ENCODE measurements around the gene MARVELD3. TPM values are rescaled to one million over a fixed set of nuclear protein-coding genes. Genes with fewer than 3 reads are reported as not detected.
A peak's percentile ranks its signal among the peaks of the same experiment; 100 is the strongest.

Gene MARVELD3
- total RNA-seq, 1 experiment from 2014 or later: 27.0 TPM

- Histone ChIP-seq H3K23me2 (ENCODE audit: insufficient read length, low read depth, low read length, poor library complexity, severe bottlenecking) (no peaks in the 10 kb centered on the region), H2BK20ac (ENCODE audit: low read depth, low read length, poor library complexity, severe bottlenecking) (no peak overlapping the region), H3K18ac (ENCODE audit: insufficient read length, low read depth, low read length) (no peak overlapping the region), H4K8ac (replicated peaks; ENCODE audit: insufficient read length, low read depth, low read length) (no peak overlapping the region), H3K4ac (ENCODE audit: low read depth, low read length) (no peak overlapping the region), H3K27me3 (ENCODE audit: insufficient read depth, low read length) (no peaks in the 10 kb centered on the region), H2AFZ (ENCODE audit: low read length) (no peak overlapping the region), H3K4me1 (ENCODE audit: insufficient read depth, low read length) (no peaks in the 10 kb centered on the region), H4K91ac (ENCODE audit: insufficient read length, low read depth, low read length) (no peak overlapping the region), H3K79me1 (ENCODE audit: insufficient read depth, low read depth, low read length, poor library complexity, severe bottlenecking) (no peaks in the 10 kb centered on the region), H3K14ac (ENCODE audit: insufficient read depth, low read length) (no peak overlapping the region), H4K5ac (ENCODE audit: insufficient read length, low read depth, low read length) (no peak overlapping the region), H2BK120ac (ENCODE audit: low read depth, low read length, poor library complexity, severe bottlenecking) (no peak overlapping the region), H3K9me3 (ENCODE audit: control insufficient read depth, low read depth, low read length) (no peaks in the 10 kb centered on the region), H2BK15ac (ENCODE audit: low read depth, low read length) (no peak overlapping the region), H2BK5ac (ENCODE audit: insufficient read length, low read length) (no peak overlapping the region), H3T11ph (ENCODE audit: low read length) (no peak overlapping the region), H3K9ac (ENCODE audit: extremely low read depth, insufficient read length, low read length) (no peak overlapping the region), H3K27ac (ENCODE audit: insufficient read length, low read depth, low read length) (no peak overlapping the region), H3K4me2 (ENCODE audit: insufficient read depth, insufficient read length, low read length) (no peak overlapping the region), H2BK12ac (ENCODE audit: insufficient read length, low read depth, low read length) (no peak overlapping the region), H4K20me1 (ENCODE audit: control insufficient read depth, insufficient read depth, insufficient read length) (no peaks in the 10 kb centered on the region), H3K79me2 (ENCODE audit: insufficient read depth, low read length) (no peaks in the 10 kb centered on the region), H2AK5ac (ENCODE audit: insufficient read length, low read length) (no peak overlapping the region), H3K56ac (ENCODE audit: insufficient read length, low read depth, low read length) (no peak overlapping the region), H3K23ac (ENCODE audit: insufficient read length, low read depth, low read length) (no peak overlapping the region)
- no peak for TF ChIP-seq CTCF (conservative IDR thresholded peaks at IDR 0.05)
- Mint-ChIP-seq H3K27ac (peak overlapping the region in 1 of 3 experiments; percentile 3; a peak in 1 of 7 replicates), H3K4me3 (no peak overlapping the region), H3K4me1 (no peaks in the 10 kb centered on the region), H3K9me3 (no peaks in the 10 kb centered on the region), H3K27me3 (ENCODE audit: low read depth) (no peaks in the 10 kb centered on the region), H3K36me3 (ENCODE audit: insufficient read depth in 1 of 3, low read depth in 3 of 3) (peaks cover 7 to 77% (median 49%) of the 10 kb centered on the region in 3 experiments; a peak in 5 of 7 replicates)
- WGBS (ENCODE audit: extremely low coverage, insufficient read length, low lambda C conversion rate): no CpG with 5 or more reads among the region's 6 CpGs
- no peak for DNase-seq
These were observed 44.0 kb downstream of the MARVELD3 start for GRCh38 chr16:71669926-71670536.

Measured in H9 (cell line).